Measurements from ENCODE around the gene ZNF808. TPM values are rescaled to one million over a fixed set of nuclear protein-coding genes. Genes with fewer than 3 reads are reported as not detected.
A peak's percentile ranks its signal among the peaks of the same experiment; 100 is the strongest.
"Not testable (repeated sequence)": the region's sequence is repeated elsewhere in the genome, so short reads cannot be mapped to it uniquely, and the experiment has no call there.

ZNF808 gene
- total RNA-seq, 2 donors from 2014 or later: 17.4 to 17.8 TPM

GRCh38 chr19:52533901-52534300, 6.4 kb downstream of the ZNF808 start:
- intact Hi-C loops (cut with DNase I): no loop called here
- DNase-seq (ENCODE audit: low spot score): peak; percentile 54

GRCh38 chr19:52535385-52535770, 7.9 kb downstream of the ZNF808 start:
- peak; percentile 79 for DNase-seq (ENCODE audit: low spot score)
- intact Hi-C loops (cut with DNase I): not testable (repeated sequence)

GRCh38 chr19:52535771-52536447, 8.4 kb downstream of the ZNF808 start:
- peak; percentile 96 for DNase-seq (ENCODE audit: low spot score)
- intact Hi-C loops (cut with DNase I): no loop called here

GRCh38 chr19:52536448-52536800, 9.0 kb downstream of the ZNF808 start:
- intact Hi-C loops (cut with DNase I): no loop called here
- DNase-seq (ENCODE audit: low spot score): peak; percentile 79

GRCh38 chr19:52538815-52539214, 11.3 kb downstream of the ZNF808 start:
- DNase-seq (ENCODE audit: low spot score); intact Hi-C loops (cut with DNase I): not testable (repeated sequence)

- DNase-seq (ENCODE audit: low spot score); intact Hi-C loops (cut with DNase I): not testable (repeated sequence)
Measured at GRCh38 chr19:52541176-52541575, 13.7 kb downstream of the ZNF808 start.

GRCh38 chr19:52541608-52542007, 14.1 kb downstream of the ZNF808 start:
- intact Hi-C loops (cut with DNase I): no loop called here
- DNase-seq (ENCODE audit: low spot score): no peak

GRCh38 chr19:52542541-52542940, 15.1 kb downstream of the ZNF808 start:
- DNase-seq (ENCODE audit: low spot score): not testable (repeated sequence)

GRCh38 chr19:52542984-52543664, 15.7 kb downstream of the ZNF808 start:
- DNase-seq (ENCODE audit: low spot score): no peak
- intact Hi-C loops (cut with DNase I): no loop called here

More at GRCh38 chr19:52542541-52542940, 15.1 kb downstream of the ZNF808 start:
- intact Hi-C loops (cut with DNase I): not testable (repeated sequence)

- DNase-seq (ENCODE audit: low spot score): no peak
- intact Hi-C loops (cut with DNase I): no loop called here
Measured at GRCh38 chr19:52554216-52554971, 26.9 kb downstream of the ZNF808 start.

- no peak for DNase-seq (ENCODE audit: low spot score)
- intact Hi-C loops (cut with DNase I): no loop called here
Measured at GRCh38 chr19:52557231-52557995, 29.9 kb downstream of the ZNF808 start.

GRCh38 chr19:52558732-52559445, 31.4 kb downstream of the ZNF808 start:
- intact Hi-C loops (cut with DNase I); DNase-seq (ENCODE audit: low spot score): not testable (repeated sequence)

- intact Hi-C loops (cut with DNase I); DNase-seq (ENCODE audit: low spot score): not testable (repeated sequence)
Measured at GRCh38 chr19:52561611-52562010, 34.1 kb downstream of the ZNF808 start.

- intact Hi-C loops (cut with DNase I): no loop called here
- DNase-seq (ENCODE audit: low spot score): no peak
Measured at GRCh38 chr19:52566121-52566520, 38.7 kb downstream of the ZNF808 start.

- no peak for DNase-seq (ENCODE audit: low spot score)
- intact Hi-C loops (cut with DNase I): no loop called here
Measured at GRCh38 chr19:52566588-52566987, 39.1 kb downstream of the ZNF808 start.

- intact Hi-C loops (cut with DNase I): no loop called here
- DNase-seq (ENCODE audit: low spot score): no peak
Measured at GRCh38 chr19:52567921-52568320, 40.5 kb downstream of the ZNF808 start.

GRCh38 chr19:52569638-52569999, 42.2 kb downstream of the ZNF808 start:
- DNase-seq (ENCODE audit: low spot score): peak; percentile 83
- intact Hi-C loops (cut with DNase I): not testable (repeated sequence)

GRCh38 chr19:52570000-52570861, 42.8 kb downstream of the ZNF808 start, which contains the start of gene ZNF701:
Gene ZNF701 (plus strand): TSS chr19:52570287. CDS start chr19:52574148, 3,861 bp downstream.
- intact Hi-C loops (cut with DNase I): no loop called here
- DNase-seq (ENCODE audit: low spot score): peak; percentile 99
